HepG2 (cell line): ENCODE measurements around the gene PLA2G4A. TPM values are rescaled to one million over a fixed set of nuclear protein-coding genes. Genes with fewer than 3 reads are reported as not detected.

ENCODE experiments used
- ATAC-seq: fragments of 200-7000 bp; cut with Tn5 transposase; 3 replicates; pipeline ENCODE4 v1.9.1; 2020; ENCODE audit warnings: mild to moderate bottlenecking, moderate library complexity
- BruUV-seq: library from RNA; stranded (reverse); fragments of 400-500 nt; replicated peaks from 2 replicates; lab custom pipeline; 2021; lab: Mats Ljungman, UMichigan
- CTCF ChIA-PET: fragments of 300-600 bp; formaldehyde crosslinking; extraction: SDS; loops from one replicate; lab custom pipeline; 2021; ENCODE audit warnings: low total read pairs, inconsistent platforms, low intra/inter-chr PET ratio; lab: Yijun Ruan, JAX
- POLR2A ChIA-PET: fragments of 350-600 bp; sonication (Branson Sonifier 250); formaldehyde crosslinking; loops from one replicate; lab custom pipeline; 2020; ENCODE audit warnings: antibody characterized with exemption, inconsistent platforms; lab: Yijun Ruan, JAX
- DNase-seq: peaks from one replicate; pipeline ENCODE4 v3.0.0-alpha.2; 2015; ENCODE audit warnings: low spot score
- FAIRE-seq: peaks from 3 replicates; lab custom pipeline; 2011; peaks lifted over from hg19 to GRCh38; lab: Jason Lieb, UNC
- H2AFZ ChIP-seq: one replicate; pipeline ENCODE4 v1.6.1; 2011; ENCODE audit warnings: low read length, inconsistent platforms
- H3K27ac ChIP-seq: fragments of 300-600 bp; 3 replicates; pipeline ENCODE4 v1.8.0; 2011; ENCODE audit warnings: mixed run types, mild to moderate bottlenecking, mixed read lengths, low read length, inconsistent platforms; ENCODE audit not compliant: insufficient read depth; ENCODE audit errors: extremely low read length
- H3K27me3 ChIP-seq, 2 experiments: fragments of 200-600 bp in 1 of 2; 2 replicates in 1 of 2; 3 replicates in 1 of 2; pipeline versions ENCODE4 v1.6.0 to v1.8.0; 2011; ENCODE audit warnings: low read length in 2 of 2, mild to moderate bottlenecking in 2 of 2, moderate library complexity in 2 of 2, inconsistent platforms in 1 of 2; ENCODE audit not compliant: insufficient read depth in 2 of 2, control insufficient read depth in 1 of 2
- H3K36me3 ChIP-seq, 2 experiments: fragments of 200-600 bp in 1 of 2; replicated peaks in 1 of 2; 2 replicates in 1 of 2; 3 replicates in 1 of 2; pipeline versions ENCODE4 v1.5.1 to v1.8.0; 2011; ENCODE audit warnings: low read length in 2 of 2, inconsistent platforms in 1 of 2; ENCODE audit not compliant: insufficient read depth in 2 of 2, control insufficient read depth in 1 of 2
- H3K4me1 ChIP-seq: 2 replicates; pipeline ENCODE4 v1.5.1; 2012; ENCODE audit warnings: low read length, inconsistent platforms; ENCODE audit not compliant: insufficient read depth
- H3K4me2 ChIP-seq: 2 replicates; pipeline ENCODE4 v1.6.0; 2011; ENCODE audit warnings: low read depth, low read length, inconsistent platforms
- H3K4me3 ChIP-seq, 3 experiments: fragments of 200-600 bp in 1 of 3; sonication (generic), shearing (Covaris generic) in 1 of 3; replicated peaks in 1 of 3; 2 replicates each; pipeline ENCODE4 v1.5.1; 2011 to 2016; ENCODE audit warnings: low read length in 3 of 3, inconsistent platforms in 2 of 3, low read depth in 2 of 3, mild to moderate bottlenecking in 2 of 3, control low read depth in 1 of 3, mixed read lengths in 1 of 3; ENCODE audit not compliant: insufficient read depth in 1 of 3
- H3K79me2 ChIP-seq: one replicate; pipeline ENCODE4 v1.6.1; 2011; ENCODE audit warnings: low read length, inconsistent platforms; ENCODE audit not compliant: insufficient read depth
- H3K9ac ChIP-seq: 2 replicates; pipeline ENCODE4 v1.6.0; 2011; ENCODE audit warnings: mild to moderate bottlenecking, low read depth, low read length, inconsistent platforms; ENCODE audit not compliant: insufficient read depth
- H3K9me3 ChIP-seq: 2 replicates; pipeline ENCODE4 v1.5.1; 2012; ENCODE audit warnings: mild to moderate bottlenecking, low read length
- H4K20me1 ChIP-seq: 2 replicates; pipeline ENCODE4 v1.6.0; 2011; ENCODE audit warnings: inconsistent platforms, mild to moderate bottlenecking, low read length, moderate library complexity; ENCODE audit not compliant: insufficient read depth
- CENPX ChIP-seq: sonication (generic); formaldehyde crosslinking; IDR thresholded peaks from 2 replicates; pipeline ENCODE4 v1.9.0; 2021; ENCODE audit warnings: mild to moderate bottlenecking, missing genetic modification reagents, moderate library complexity
- E2F2 ChIP-seq: sonication (generic); formaldehyde crosslinking; IDR thresholded peaks from 2 replicates; pipeline ENCODE4 v1.4.0; 2020; ENCODE audit warnings: missing genetic modification reagents, borderline replicate concordance
- KLF16 ChIP-seq, 2 experiments: sonication (generic) in 1 of 2; formaldehyde crosslinking in 1 of 2; IDR thresholded peaks; 2 replicates each; pipeline versions ENCODE4 v1.6.1 to v1.8.0; 2016 to 2023; ENCODE audit warnings: missing genetic modification reagents in 2 of 2, missing compliant biosample characterization in 1 of 2
- MAFF ChIP-seq: IDR thresholded peaks from 2 replicates; pipeline ENCODE4 v1.6.1; 2011; ENCODE audit warnings: low read depth, low read length, improper control_type of control experiment
- MAFK ChIP-seq, 2 experiments: IDR thresholded peaks in 1 of 2; conservative IDR thresholded peaks in 1 of 2; 2 replicates each; pipeline ENCODE4 v1.6.1; 2011; ENCODE audit warnings: improper control_type of control experiment in 2 of 2, low read length in 2 of 2
- NONO ChIP-seq, 2 experiments: fragments of 450-650 bp in 1 of 2; sonication (generic) in 1 of 2; formaldehyde crosslinking in 1 of 2; IDR thresholded peaks in 1 of 2; conservative IDR thresholded peaks in 1 of 2; 2 replicates each; pipeline versions ENCODE4 v1.6.1 to v1.8.0; 2017 to 2022; ENCODE audit warnings: mild to moderate bottlenecking in 1 of 2, missing genetic modification reagents in 1 of 2, moderate library complexity in 1 of 2
- SKI ChIP-seq: fragments of 450-650 bp; IDR thresholded peaks from one replicate; pipeline ENCODE4 v1.6.1; 2018; ENCODE audit warnings: mild to moderate bottlenecking; ENCODE audit not compliant: partially characterized antibody
- SRSF1 ChIP-seq: fragments of 200-400 bp; formaldehyde crosslinking; optimal IDR thresholded peaks from 2 replicates; pipeline ENCODE3; 2017; ENCODE audit warnings: mild to moderate bottlenecking, low read depth, low read length, moderate library complexity
- TOPORS ChIP-seq: sonication (generic); formaldehyde crosslinking; IDR thresholded peaks from 2 replicates; pipeline ENCODE4 v1.8.0; 2023; ENCODE audit warnings: mild to moderate bottlenecking, missing genetic modification reagents
- ZBTB34 ChIP-seq: sonication (generic); formaldehyde crosslinking; IDR thresholded peaks from 2 replicates; pipeline ENCODE4 v1.8.0; 2022; ENCODE audit warnings: mild to moderate bottlenecking, missing genetic modification reagents
- ZMAT5 ChIP-seq: sonication (generic); formaldehyde crosslinking; IDR thresholded peaks from 2 replicates; pipeline ENCODE4 v1.5.0; 2020; ENCODE audit warnings: mild to moderate bottlenecking, low read depth, missing genetic modification reagents, borderline replicate concordance
- WGBS: methylation state at CpG from one replicate; pipeline ENCODE4 v1.1.6; 2017; ENCODE audit warnings: low lambda C conversion rate; 5-methylcytosine and 5-hydroxymethylcytosine counted together
- in situ Hi-C: cut with HindIII; loops from 2 replicates; pipeline ENCODE4 v1.10.0; 2017; ENCODE audit warnings: low pct_unique_long_range_greater_than_20kb; ENCODE audit not compliant: extremely low pct_ligation_motif_present
- intact Hi-C: fragments of 100-400 bp; cut with micrococcal nuclease; formaldehyde crosslinking; loops from one replicate; pipeline ENCODE4 v1.10.0; 2022; ENCODE audit not compliant: unreplicated experiment
- polyA plus RNA-seq, 8 experiments: library from polyadenylated mRNA; depleted of rRNA in 3 of 8; stranded (reverse) in 7 of 8; unstranded in 1 of 8; fragments of >200 nt; fragmentation: Illumina TruSeq in 4 of 8; extraction: Trizol in 4 of 8; gene quantifications; 2 replicates each; pipeline versions ENCODE4 v1.2.1 to v1.2.3, GENCODE V29; 2011 to 2016; ENCODE audit warnings: low read depth in 4 of 8, missing spikeins in 1 of 8, mixed read lengths in 1 of 8; ENCODE audit not compliant: insufficient read depth in 1 of 8
- total RNA-seq, 5 experiments: library from RNA; depleted of rRNA; stranded (reverse); fragments of >200 nt; fragmentation: Illumina TruSeq; extraction: Trizol; gene quantifications; 2 replicates each; pipeline ENCODE4 v1.2.3, GENCODE V29; 2016; ENCODE audit warnings: low read depth in 1 of 5

The PLA2G4A gene
- total and polyA plus RNA-seq, 2 of the 13 experiments (the other 11 are each of a cell fraction or from before 2014, with no cell fraction given) = not detected

DNA sequence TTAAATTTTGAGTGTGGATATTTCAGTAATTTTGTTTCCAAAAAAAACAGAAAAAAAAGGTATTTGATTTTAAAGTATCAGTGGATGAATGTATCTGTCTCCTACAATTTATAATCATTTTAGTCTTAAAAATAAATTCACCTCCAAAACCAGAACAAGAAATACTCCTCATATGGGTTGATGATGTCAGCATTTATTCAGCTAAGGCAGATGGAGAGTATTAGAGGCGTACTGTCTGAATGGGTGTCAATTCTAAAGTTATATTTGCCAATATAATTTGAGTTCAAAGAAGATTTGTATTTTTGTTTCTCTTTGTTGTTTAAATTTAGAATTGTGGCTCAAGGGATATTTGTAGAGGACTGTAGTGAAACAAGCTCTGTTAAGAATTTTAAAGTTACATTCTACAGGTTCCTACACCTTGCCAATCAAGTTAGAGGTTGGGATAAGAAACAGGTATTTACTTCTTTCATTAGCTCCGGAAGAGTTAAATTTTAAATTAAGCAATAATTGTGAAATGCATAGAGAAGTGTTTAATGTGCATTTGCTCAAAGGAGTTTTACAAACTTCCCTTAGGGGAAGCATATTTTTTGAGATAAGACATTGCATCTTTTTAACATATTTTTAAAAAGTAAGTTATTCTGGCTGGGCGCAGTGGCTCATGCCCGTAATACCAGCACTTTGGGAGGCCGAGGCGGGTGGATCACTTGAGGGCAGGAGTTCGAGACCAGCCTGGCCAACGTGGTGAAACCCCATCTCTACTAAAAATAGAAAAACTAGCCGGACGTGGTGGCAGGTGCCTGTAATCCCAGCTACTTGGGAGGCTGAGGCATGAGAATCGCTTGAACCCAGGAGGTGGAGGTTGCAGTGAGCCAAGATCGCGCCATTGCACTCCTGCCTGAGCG lies 1.2 kb downstream of the PLA2G4A start:
- BruUV-seq = no TSS peak
- Histone ChIP-seq H2AFZ (no peak overlapping the region), H3K36me3 (no peaks in the 10 kb centered on the region), H3K79me2 (no peaks in the 10 kb centered on the region), H3K4me1 (no peaks in the 10 kb centered on the region), H3K9ac (no peak overlapping the region), H3K27ac (no peak overlapping the region), H3K27me3 (no peaks in the 10 kb centered on the region), H3K4me3 (no peak overlapping the region), H3K4me2 (no peak overlapping the region), H4K20me1 (no peaks in the 10 kb centered on the region), H3K9me3 (no peaks in the 10 kb centered on the region)
- ATAC-seq (no peak), FAIRE-seq (no peak), DNase-seq (no peak)
- TF ChIP-seq SKI (no peak), MAFF (peak; percentile 69), MAFK (conservative IDR thresholded peaks at IDR 0.05 in 1 of 2, IDR thresholded peaks at IDR 0.05 in 1 of 2; ENCODE audit: low read length in 2 of 2) (peak; percentile 69 to 83)
- CTCF ChIA-PET = no interaction called here
- POLR2A ChIA-PET = no interaction called here
- intact Hi-C loops = no loop called here
- in situ Hi-C loops = no loop called here
- WGBS = 16% methylated on average over 14 of the region's 14 CpGs

GRCh38 chr1:186831168-186831567 lies 2.4 kb downstream of the PLA2G4A start:
- Histone ChIP-seq H3K4me1 (no peaks in the 10 kb centered on the region), H3K9ac (no peak overlapping the region), H3K27ac (no peak overlapping the region), H2AFZ (no peak overlapping the region), H3K4me2 (no peak overlapping the region), H3K36me3 (no peaks in the 10 kb centered on the region), H3K27me3 (no peaks in the 10 kb centered on the region), H3K4me3 (no peak overlapping the region), H3K79me2 (no peaks in the 10 kb centered on the region), H3K9me3 (no peaks in the 10 kb centered on the region), H4K20me1 (no peaks in the 10 kb centered on the region)
- DNase-seq (no peak), ATAC-seq (no peak), FAIRE-seq (no peak)
- CTCF ChIA-PET = no interaction called here
- in situ Hi-C loops (no loop called here), intact Hi-C loops (no loop called here)
- no TSS peak for BruUV-seq
- TF ChIP-seq KLF16 (CRISPR knock-in tag; IDR thresholded peaks at IDR 0.05) = no peak
- TF ChIP-seq NONO (IDR thresholded peaks at IDR 0.05) = no peak
- TF ChIP-seq NONO (CRISPR knock-in tag; conservative IDR thresholded peaks at IDR 0.05) = no peak
- no peak for TF ChIP-seq E2F2
- no peak for TF ChIP-seq TOPORS (CRISPR knock-in tag)
- TF ChIP-seq ZBTB34 (CRISPR knock-in tag) = no peak
- TF ChIP-seq CENPX (CRISPR knock-in tag) = no peak
- TF ChIP-seq ZMAT5 (CRISPR knock-in tag) = no peak
- TF ChIP-seq SRSF1 = no peak
- POLR2A ChIA-PET = no interaction called here
- 2% methylated on average over 2 of the region's 2 CpGs for WGBS
